ENCODE data around the gene MAST2.
A peak's percentile ranks its signal among the peaks of the same experiment; 100 is the strongest.
"Not testable (repeated sequence)": the region's sequence is repeated elsewhere in the genome, so short reads cannot be mapped to it uniquely, and the experiment has no call there.

Gene MAST2

GRCh38 chr1:45796381-45796780 lies 7.0 kb upstream of the MAST2 start:
- Histone ChIP-seq H3K27me3 (ENCODE audit: insufficient read depth, low read length) (no peaks in the 10 kb centered on the region), H3K4me3 (ENCODE audit: low read length) (no peak overlapping the region), H2AFZ (ENCODE audit: low read depth, low read length) (no peak overlapping the region), H3K36me3 (ENCODE audit: insufficient read depth, low read length) (no peaks in the 10 kb centered on the region), H3K4me1 (ENCODE audit: insufficient read depth, low read length) (no peaks in the 10 kb centered on the region), H3K9me3 (ENCODE audit: low read length) (no peaks in the 10 kb centered on the region)

GRCh38 chr1:45796946-45797345 lies 6.5 kb upstream of the MAST2 start:
- Histone ChIP-seq H2AFZ (ENCODE audit: low read depth, low read length) (no peak overlapping the region), H3K4me3 (ENCODE audit: low read length) (no peak overlapping the region), H3K27me3 (ENCODE audit: insufficient read depth, low read length) (no peaks in the 10 kb centered on the region), H3K9me3 (ENCODE audit: low read length) (no peaks in the 10 kb centered on the region), H3K4me1 (ENCODE audit: insufficient read depth, low read length) (no peaks in the 10 kb centered on the region), H3K36me3 (ENCODE audit: insufficient read depth, low read length) (no peaks in the 10 kb centered on the region)

GRCh38 chr1:45800899-45801298 lies 2.5 kb upstream of the MAST2 start:
- H3K27me3 ChIP-seq (ENCODE audit: insufficient read depth, low read length): no peaks in the 10 kb centered on the region
- H2AFZ ChIP-seq (ENCODE audit: low read depth, low read length): no peak overlapping the region
- no peak overlapping the region for H3K4me3 ChIP-seq (ENCODE audit: low read length)
- H3K9me3 ChIP-seq (ENCODE audit: low read length): no peaks in the 10 kb centered on the region
- H3K36me3 ChIP-seq (ENCODE audit: insufficient read depth, low read length): no peaks in the 10 kb centered on the region
- H3K4me1 ChIP-seq (ENCODE audit: insufficient read depth, low read length): peaks cover 25% of the 10 kb centered on the region

GRCh38 chr1:45802343-45803298 lies 791 bp upstream of the MAST2 start:
- Histone ChIP-seq H3K27me3 (ENCODE audit: insufficient read depth, low read length) (no peaks in the 10 kb centered on the region), H3K4me1 (ENCODE audit: insufficient read depth, low read length) (peaks cover 25% of the 10 kb centered on the region), H2AFZ (ENCODE audit: low read depth, low read length) (peak overlapping the region; percentile 97), H3K9me3 (ENCODE audit: low read length) (no peaks in the 10 kb centered on the region), H3K36me3 (ENCODE audit: insufficient read depth, low read length) (peaks cover 9% of the 10 kb centered on the region), H3K4me3 (ENCODE audit: low read length) (peak overlapping the region; percentile 60)

- Histone ChIP-seq H2AFZ (ENCODE audit: low read depth, low read length) (peak overlapping the region; percentile 97), H3K36me3 (ENCODE audit: insufficient read depth, low read length) (peaks cover 19% of the 10 kb centered on the region), H3K4me3 (ENCODE audit: low read length) (peak overlapping the region; percentile 100), H3K4me1 (ENCODE audit: insufficient read depth, low read length) (peaks cover 25% of the 10 kb centered on the region)
- not testable (repeated sequence) for H3K9me3 ChIP-seq (ENCODE audit: low read length); H3K27me3 ChIP-seq (ENCODE audit: insufficient read depth, low read length)
Measured at GRCh38 chr1:45803781-45804668, 613 bp downstream of the MAST2 start.

GRCh38 chr1:45804669-45804969 lies 1.2 kb downstream of the MAST2 start:
- no peaks in the 10 kb centered on the region for H3K9me3 ChIP-seq (ENCODE audit: low read length)
- H3K4me1 ChIP-seq (ENCODE audit: insufficient read depth, low read length): peaks cover 25% of the 10 kb centered on the region
- H3K4me3 ChIP-seq (ENCODE audit: low read length): peak overlapping the region; percentile 100
- H2AFZ ChIP-seq (ENCODE audit: low read depth, low read length): peak overlapping the region; percentile 97
- no peaks in the 10 kb centered on the region for H3K27me3 ChIP-seq (ENCODE audit: insufficient read depth, low read length)
- H3K36me3 ChIP-seq (ENCODE audit: insufficient read depth, low read length): peaks cover 19% of the 10 kb centered on the region

GRCh38 chr1:45806129-45806528 lies 2.7 kb downstream of the MAST2 start:
- Histone ChIP-seq H3K36me3 (ENCODE audit: insufficient read depth, low read length) (peaks cover 19% of the 10 kb centered on the region), H3K9me3 (ENCODE audit: low read length) (no peaks in the 10 kb centered on the region), H3K4me1 (ENCODE audit: insufficient read depth, low read length) (peaks cover 25% of the 10 kb centered on the region), H3K27me3 (ENCODE audit: insufficient read depth, low read length) (no peaks in the 10 kb centered on the region), H3K4me3 (ENCODE audit: low read length) (no peak overlapping the region), H2AFZ (ENCODE audit: low read depth, low read length) (no peak overlapping the region)

GRCh38 chr1:45809761-45810160 lies 6.3 kb downstream of the MAST2 start:
- Histone ChIP-seq H3K9me3 (ENCODE audit: low read length) (no peaks in the 10 kb centered on the region), H3K36me3 (ENCODE audit: insufficient read depth, low read length) (peaks cover 28% of the 10 kb centered on the region), H3K27me3 (ENCODE audit: insufficient read depth, low read length) (no peaks in the 10 kb centered on the region), H3K4me3 (ENCODE audit: low read length) (no peak overlapping the region), H3K4me1 (ENCODE audit: insufficient read depth, low read length) (peaks cover 9% of the 10 kb centered on the region), H2AFZ (ENCODE audit: low read depth, low read length) (no peak overlapping the region)

- Histone ChIP-seq H3K4me1 (ENCODE audit: insufficient read depth, low read length) (no peaks in the 10 kb centered on the region), H3K4me3 (ENCODE audit: low read length) (no peak overlapping the region), H3K36me3 (ENCODE audit: insufficient read depth, low read length) (peaks cover 15% of the 10 kb centered on the region), H3K9me3 (ENCODE audit: low read length) (peaks cover 7% of the 10 kb centered on the region), H3K27me3 (ENCODE audit: insufficient read depth, low read length) (no peaks in the 10 kb centered on the region), H2AFZ (ENCODE audit: low read depth, low read length) (no peak overlapping the region)
Measured at GRCh38 chr1:45814776-45815175, 11.4 kb downstream of the MAST2 start.

- H3K27me3 ChIP-seq (ENCODE audit: insufficient read depth, low read length): no peaks in the 10 kb centered on the region
- no peak overlapping the region for H3K4me3 ChIP-seq (ENCODE audit: low read length)
- no peak overlapping the region for H2AFZ ChIP-seq (ENCODE audit: low read depth, low read length)
- H3K4me1 ChIP-seq (ENCODE audit: insufficient read depth, low read length): no peaks in the 10 kb centered on the region
- H3K9me3 ChIP-seq (ENCODE audit: low read length): peaks cover 7% of the 10 kb centered on the region
- H3K36me3 ChIP-seq (ENCODE audit: insufficient read depth, low read length): peaks cover 15% of the 10 kb centered on the region
Measured at GRCh38 chr1:45815667-45816458, 12.5 kb downstream of the MAST2 start.

GRCh38 chr1:45820173-45820572 lies 16.8 kb downstream of the MAST2 start:
- Histone ChIP-seq H2AFZ (ENCODE audit: low read depth, low read length) (no peak overlapping the region), H3K4me3 (ENCODE audit: low read length) (no peak overlapping the region), H3K4me1 (ENCODE audit: insufficient read depth, low read length) (no peaks in the 10 kb centered on the region), H3K27me3 (ENCODE audit: insufficient read depth, low read length) (no peaks in the 10 kb centered on the region), H3K9me3 (ENCODE audit: low read length) (peaks cover 9% of the 10 kb centered on the region), H3K36me3 (ENCODE audit: insufficient read depth, low read length) (peaks cover 13% of the 10 kb centered on the region)

- H3K9me3 ChIP-seq (ENCODE audit: low read length): peaks cover 9% of the 10 kb centered on the region
- H3K4me3 ChIP-seq (ENCODE audit: low read length): no peak overlapping the region
- no peak overlapping the region for H2AFZ ChIP-seq (ENCODE audit: low read depth, low read length)
- no peaks in the 10 kb centered on the region for H3K4me1 ChIP-seq (ENCODE audit: insufficient read depth, low read length)
- peaks cover 13% of the 10 kb centered on the region for H3K36me3 ChIP-seq (ENCODE audit: insufficient read depth, low read length)
- no peaks in the 10 kb centered on the region for H3K27me3 ChIP-seq (ENCODE audit: insufficient read depth, low read length)
Measured at GRCh38 chr1:45820788-45821187, 17.4 kb downstream of the MAST2 start.

All from neuron (in vitro differentiated cells).